HEK293 (cell line): ENCODE results near the gene RNF149.

ENCODE experiments used
- CTCF ChIA-PET: fragments of 350-600 bp; formaldehyde crosslinking; extraction: SDS; loops from one replicate; lab custom pipeline; 2021; ENCODE audit warnings: antibody characterized with exemption; lab: Yijun Ruan, JAX
- POLR2A ChIA-PET: fragments of 300-600 bp; formaldehyde crosslinking; extraction: SDS; loops from one replicate; lab custom pipeline; 2020; ENCODE audit warnings: antibody characterized with exemption, inconsistent platforms; lab: Yijun Ruan, JAX
- H3K27ac ChIP-seq: fragments of 200-500 bp; sonication (Bioruptor generic); 2 replicates; pipeline ENCODE4 v1.5.1; 2014; ENCODE audit warnings: low read depth, low read length, control low read depth, inconsistent platforms; ENCODE audit errors: extremely low read depth
- H3K36me3 ChIP-seq, 2 experiments: fragments of 200-500 bp in 1 of 2; sonication (Bioruptor generic) in 1 of 2; 1 replicate in 1 of 2; 2 replicates in 1 of 2; pipeline ENCODE4 v1.5.1; 2014 to 2017; ENCODE audit warnings: inconsistent platforms in 2 of 2, low read length in 2 of 2; ENCODE audit not compliant: control insufficient read depth in 2 of 2, insufficient read depth in 1 of 2
- H3K4me1 ChIP-seq: fragments of 200-500 bp; sonication (Bioruptor generic); 2 replicates; pipeline ENCODE4 v1.5.1; 2014; ENCODE audit warnings: mild to moderate bottlenecking, low read length, inconsistent platforms; ENCODE audit not compliant: control insufficient read depth, insufficient read depth
- H3K4me3 ChIP-seq: 2 replicates; pipeline ENCODE4 v1.5.1; 2011; ENCODE audit warnings: low read depth, mild to moderate bottlenecking, control low read depth, low read length, moderate library complexity
- H3K9me3 ChIP-seq: fragments of 200-500 bp; sonication (Bioruptor generic); 2 replicates; pipeline ENCODE4 v1.5.1; 2014; ENCODE audit warnings: low read depth, low read length, inconsistent platforms; ENCODE audit not compliant: control insufficient read depth, insufficient read depth
- GFI1B ChIP-seq: fragments of 450-650 bp; formaldehyde crosslinking; IDR thresholded peaks from 2 replicates; pipeline ENCODE4 v1.5.1; 2016; ENCODE audit warnings: missing biosample characterization, missing genetic modification characterization
- GLIS1 ChIP-seq: fragments of 450-650 bp; formaldehyde crosslinking; IDR thresholded peaks from 2 replicates; pipeline ENCODE4 v1.5.1; 2016; ENCODE audit warnings: missing biosample characterization, missing genetic modification characterization
- MEIS1 ChIP-seq: sonication (generic); formaldehyde crosslinking; IDR thresholded peaks from 2 replicates; pipeline ENCODE4 v1.8.1; 2022; ENCODE audit warnings: missing genetic modification reagents, mild to moderate bottlenecking, borderline replicate concordance
- MZF1 ChIP-seq: fragments of 450-650 bp; formaldehyde crosslinking; IDR thresholded peaks from 2 replicates; pipeline ENCODE4 v1.5.1; 2017; ENCODE audit warnings: missing biosample characterization, missing genetic modification characterization, borderline replicate concordance
- SETDB1 ChIP-seq: IDR thresholded peaks from one replicate; pipeline ENCODE4 v1.6.1; 2017; ENCODE audit warnings: mild to moderate bottlenecking, low read length, moderate library complexity, mixed read lengths; ENCODE audit not compliant: insufficient read length
- ZBTB20 ChIP-seq: fragments of 450-650 bp; formaldehyde crosslinking; IDR thresholded peaks from 2 replicates; pipeline ENCODE4 v1.5.1; 2016; ENCODE audit warnings: missing biosample characterization, missing genetic modification characterization
- ZNF138 ChIP-seq: fragments of 450-650 bp; formaldehyde crosslinking; IDR thresholded peaks from 2 replicates; pipeline ENCODE4 v1.5.1; 2016; ENCODE audit warnings: missing biosample characterization, missing genetic modification characterization, borderline replicate concordance
- ZNF2 ChIP-seq: fragments of 450-650 bp; formaldehyde crosslinking; IDR thresholded peaks from 2 replicates; pipeline ENCODE4 v1.5.1; 2016; ENCODE audit warnings: missing biosample characterization, missing genetic modification characterization
- ZNF221 ChIP-seq: fragments of 450-650 bp; formaldehyde crosslinking; IDR thresholded peaks from 2 replicates; pipeline ENCODE4 v1.5.1; 2017; ENCODE audit warnings: missing biosample characterization, missing genetic modification characterization, borderline replicate concordance
- ZNF239 ChIP-seq: fragments of 450-650 bp; formaldehyde crosslinking; IDR thresholded peaks from 2 replicates; pipeline ENCODE4 v1.5.1; 2016; ENCODE audit warnings: missing biosample characterization, missing genetic modification characterization
- ZNF24 ChIP-seq: fragments of 450-650 bp; formaldehyde crosslinking; IDR thresholded peaks from 2 replicates; pipeline ENCODE4 v1.5.1; 2016; ENCODE audit warnings: missing biosample characterization, missing genetic modification characterization
- ZNF311 ChIP-seq: fragments of 450-650 bp; formaldehyde crosslinking; IDR thresholded peaks from 2 replicates; pipeline ENCODE4 v1.5.1; 2017; ENCODE audit warnings: missing biosample characterization, missing genetic modification characterization, borderline replicate concordance
- ZNF654 ChIP-seq: fragments of 450-650 bp; formaldehyde crosslinking; IDR thresholded peaks from 2 replicates; pipeline ENCODE4 v1.5.1; 2016; ENCODE audit warnings: low read depth, missing biosample characterization, missing genetic modification characterization
- ZSCAN16 ChIP-seq: fragments of 450-650 bp; formaldehyde crosslinking; IDR thresholded peaks from 2 replicates; pipeline ENCODE4 v1.5.1; 2016; ENCODE audit warnings: missing biosample characterization, missing genetic modification characterization
- TF ChIP-seq, protein P1 (sequence below): fragments of 450-650 bp; formaldehyde crosslinking; IDR thresholded peaks from 2 replicates; pipeline ENCODE4 v1.5.1; 2016; ENCODE audit warnings: missing biosample characterization, missing genetic modification characterization
- TF ChIP-seq, protein P2 (sequence below): fragments of 450-650 bp; formaldehyde crosslinking; IDR thresholded peaks from 2 replicates; pipeline ENCODE4 v1.5.1; 2016; ENCODE audit warnings: missing biosample characterization, missing genetic modification characterization
- TF ChIP-seq, protein P3 (sequence below): fragments of 450-650 bp; formaldehyde crosslinking; IDR thresholded peaks from 2 replicates; pipeline ENCODE4 v1.5.1; 2016; ENCODE audit warnings: missing biosample characterization, missing genetic modification characterization, borderline replicate concordance
- TF ChIP-seq, protein P4 (sequence below): fragments of 450-650 bp; formaldehyde crosslinking; IDR thresholded peaks from 2 replicates; pipeline ENCODE4 v1.5.1; 2016; ENCODE audit warnings: missing biosample characterization, missing genetic modification characterization
- TF ChIP-seq, protein P5 (sequence below): fragments of 450-650 bp; formaldehyde crosslinking; IDR thresholded peaks from 2 replicates; pipeline ENCODE4 v1.5.1; 2016; ENCODE audit warnings: missing biosample characterization, missing genetic modification characterization

Gene RNF149

DNA sequence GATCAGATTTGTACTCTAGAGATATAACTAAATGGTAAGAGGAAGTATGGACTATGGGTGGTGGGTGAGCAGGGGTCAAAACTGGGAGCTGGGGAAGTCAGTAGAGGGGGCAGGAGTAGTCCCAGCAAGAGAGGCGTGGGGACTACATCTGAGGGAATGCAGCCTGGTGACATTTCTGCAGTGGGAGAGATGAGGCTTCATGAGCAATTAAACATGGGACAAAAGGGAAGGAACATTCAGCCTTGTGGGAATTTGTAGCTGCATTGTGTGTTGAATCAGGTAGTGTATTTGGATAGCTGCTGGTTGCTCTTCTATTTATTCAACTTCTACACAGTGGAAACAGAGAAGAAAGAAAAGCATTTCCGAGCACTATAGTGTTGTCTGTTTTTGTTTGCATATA lies 52.2 kb downstream of the RNF149 start:
- CTCF ChIA-PET, result interaction anchor here (0.5 to 0.7 kb wide), 2 partner anchors 9 to 175 kb away, joined by 3 read pairs; no protein-coding TSS in a partner anchor
- TF ChIP-seq ZNF239 (tag by site-specific recombination) (no peak), GLIS1 (tag by site-specific recombination) (no peak), ZSCAN16 (tag by site-specific recombination) (no peak), ZNF24 (no peak), ZNF2 (no peak), ZNF311 (tag by site-specific recombination) (no peak), ZNF138 (no peak), ZNF654 (tag by site-specific recombination) (no peak), MEIS1 (CRISPR knock-in tag) (no peak), GFI1B (no peak), MZF1 (no peak), ZNF221 (tag by site-specific recombination) (no peak), ZBTB20 (tag by site-specific recombination) (no peak), SETDB1 (no peak)
- TF ChIP-seq, protein P1, sequence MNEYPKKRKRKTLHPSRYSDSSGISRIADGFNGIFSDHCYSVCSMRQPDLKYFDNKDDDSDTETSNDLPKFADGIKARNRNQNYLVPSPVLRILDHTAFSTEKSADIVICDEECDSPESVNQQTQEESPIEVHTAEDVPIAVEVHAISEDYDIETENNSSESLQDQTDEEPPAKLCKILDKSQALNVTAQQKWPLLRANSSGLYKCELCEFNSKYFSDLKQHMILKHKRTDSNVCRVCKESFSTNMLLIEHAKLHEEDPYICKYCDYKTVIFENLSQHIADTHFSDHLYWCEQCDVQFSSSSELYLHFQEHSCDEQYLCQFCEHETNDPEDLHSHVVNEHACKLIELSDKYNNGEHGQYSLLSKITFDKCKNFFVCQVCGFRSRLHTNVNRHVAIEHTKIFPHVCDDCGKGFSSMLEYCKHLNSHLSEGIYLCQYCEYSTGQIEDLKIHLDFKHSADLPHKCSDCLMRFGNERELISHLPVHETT (tag by site-specific recombination), result no peak
- TF ChIP-seq, protein P2, sequence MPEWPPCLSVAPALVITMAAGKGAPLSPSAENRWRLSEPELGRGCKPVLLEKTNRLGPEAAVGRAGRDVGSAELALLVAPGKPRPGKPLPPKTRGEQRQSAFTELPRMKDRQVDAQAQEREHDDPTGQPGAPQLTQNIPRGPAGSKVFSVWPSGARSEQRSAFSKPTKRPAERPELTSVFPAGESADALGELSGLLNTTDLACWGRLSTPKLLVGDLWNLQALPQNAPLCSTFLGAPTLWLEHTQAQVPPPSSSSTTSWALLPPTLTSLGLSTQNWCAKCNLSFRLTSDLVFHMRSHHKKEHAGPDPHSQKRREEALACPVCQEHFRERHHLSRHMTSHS (tag by site-specific recombination), result no peak
- TF ChIP-seq, protein P3, sequence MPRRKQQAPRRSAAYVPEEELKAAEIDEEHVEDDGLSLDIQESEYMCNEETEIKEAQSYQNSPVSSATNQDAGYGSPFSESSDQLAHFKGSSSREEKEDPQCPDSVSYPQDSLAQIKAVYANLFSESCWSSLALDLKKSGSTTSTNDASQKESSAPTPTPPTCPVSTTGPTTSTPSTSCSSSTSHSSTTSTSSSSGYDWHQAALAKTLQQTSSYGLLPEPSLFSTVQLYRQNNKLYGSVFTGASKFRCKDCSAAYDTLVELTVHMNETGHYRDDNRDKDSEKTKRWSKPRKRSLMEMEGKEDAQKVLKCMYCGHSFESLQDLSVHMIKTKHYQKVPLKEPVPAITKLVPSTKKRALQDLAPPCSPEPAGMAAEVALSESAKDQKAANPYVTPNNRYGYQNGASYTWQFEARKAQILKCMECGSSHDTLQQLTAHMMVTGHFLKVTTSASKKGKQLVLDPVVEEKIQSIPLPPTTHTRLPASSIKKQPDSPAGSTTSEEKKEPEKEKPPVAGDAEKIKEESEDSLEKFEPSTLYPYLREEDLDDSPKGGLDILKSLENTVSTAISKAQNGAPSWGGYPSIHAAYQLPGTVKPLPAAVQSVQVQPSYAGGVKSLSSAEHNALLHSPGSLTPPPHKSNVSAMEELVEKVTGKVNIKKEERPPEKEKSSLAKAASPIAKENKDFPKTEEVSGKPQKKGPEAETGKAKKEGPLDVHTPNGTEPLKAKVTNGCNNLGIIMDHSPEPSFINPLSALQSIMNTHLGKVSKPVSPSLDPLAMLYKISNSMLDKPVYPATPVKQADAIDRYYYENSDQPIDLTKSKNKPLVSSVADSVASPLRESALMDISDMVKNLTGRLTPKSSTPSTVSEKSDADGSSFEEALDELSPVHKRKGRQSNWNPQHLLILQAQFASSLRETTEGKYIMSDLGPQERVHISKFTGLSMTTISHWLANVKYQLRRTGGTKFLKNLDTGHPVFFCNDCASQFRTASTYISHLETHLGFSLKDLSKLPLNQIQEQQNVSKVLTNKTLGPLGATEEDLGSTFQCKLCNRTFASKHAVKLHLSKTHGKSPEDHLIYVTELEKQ (tag by site-specific recombination), result no peak
- TF ChIP-seq, protein P4, sequence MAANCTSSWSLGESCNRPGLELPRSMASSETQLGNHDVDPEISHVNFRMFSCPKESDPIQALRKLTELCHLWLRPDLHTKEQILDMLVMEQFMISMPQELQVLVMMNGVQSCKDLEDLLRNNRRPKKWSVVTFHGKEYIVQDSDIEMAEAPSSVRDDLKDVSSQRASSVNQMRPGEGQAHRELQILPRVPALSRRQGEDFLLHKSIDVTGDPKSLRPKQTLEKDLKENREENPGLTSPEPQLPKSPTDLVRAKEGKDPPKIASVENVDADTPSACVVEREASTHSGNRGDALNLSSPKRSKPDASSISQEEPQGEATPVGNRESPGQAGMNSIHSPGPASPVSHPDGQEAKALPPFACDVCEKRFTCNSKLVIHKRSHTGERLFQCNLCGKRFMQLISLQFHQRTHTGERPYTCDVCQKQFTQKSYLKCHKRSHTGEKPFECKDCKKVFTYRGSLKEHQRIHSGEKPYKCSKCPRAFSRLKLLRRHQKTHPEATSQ (tag by site-specific recombination), result no peak
- TF ChIP-seq, protein P5, sequence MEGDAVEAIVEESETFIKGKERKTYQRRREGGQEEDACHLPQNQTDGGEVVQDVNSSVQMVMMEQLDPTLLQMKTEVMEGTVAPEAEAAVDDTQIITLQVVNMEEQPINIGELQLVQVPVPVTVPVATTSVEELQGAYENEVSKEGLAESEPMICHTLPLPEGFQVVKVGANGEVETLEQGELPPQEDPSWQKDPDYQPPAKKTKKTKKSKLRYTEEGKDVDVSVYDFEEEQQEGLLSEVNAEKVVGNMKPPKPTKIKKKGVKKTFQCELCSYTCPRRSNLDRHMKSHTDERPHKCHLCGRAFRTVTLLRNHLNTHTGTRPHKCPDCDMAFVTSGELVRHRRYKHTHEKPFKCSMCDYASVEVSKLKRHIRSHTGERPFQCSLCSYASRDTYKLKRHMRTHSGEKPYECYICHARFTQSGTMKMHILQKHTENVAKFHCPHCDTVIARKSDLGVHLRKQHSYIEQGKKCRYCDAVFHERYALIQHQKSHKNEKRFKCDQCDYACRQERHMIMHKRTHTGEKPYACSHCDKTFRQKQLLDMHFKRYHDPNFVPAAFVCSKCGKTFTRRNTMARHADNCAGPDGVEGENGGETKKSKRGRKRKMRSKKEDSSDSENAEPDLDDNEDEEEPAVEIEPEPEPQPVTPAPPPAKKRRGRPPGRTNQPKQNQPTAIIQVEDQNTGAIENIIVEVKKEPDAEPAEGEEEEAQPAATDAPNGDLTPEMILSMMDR (tag by site-specific recombination), result no peak
- H3K36me3 ChIP-seq, result peaks cover 12 to 40% of the 10 kb centered on the region in 2 experiments; a peak in 2 of 3 replicates
- H3K4me3 ChIP-seq, result no peak overlapping the region
- no peak overlapping the region for H3K27ac ChIP-seq
- POLR2A ChIA-PET, result no interaction called here
- H3K4me1 ChIP-seq, result 0 out of 2 replicates have a peak, but pooled peaks cover 2% of the 10 kb centered on the region
- no peaks in the 10 kb centered on the region for H3K9me3 ChIP-seq
